ENCODE results near the gene LRRC39. TPM values are rescaled to one million over a fixed set of nuclear protein-coding genes. Genes with fewer than 3 reads are reported as not detected.
"Not testable (repeated sequence)": the region's sequence is repeated elsewhere in the genome, so short reads cannot be mapped to it uniquely, and the experiment has no call there.

Gene LRRC39
- total and polyA plus RNA-seq, 8 donors, result 0.45 to 2.9 (median 0.98) TPM; not detected in 3

GRCh38 chr1:100217834-100218233, 39.8 kb upstream of the LRRC39 start:
- no peaks in the 10 kb centered on the region for H3K27me3 ChIP-seq
- peak overlapping the region in 1 of 5 donors; percentile 24 for H3K27ac ChIP-seq
- no peaks in the 10 kb centered on the region for H3K4me1 ChIP-seq
- H3K9me3 ChIP-seq, result no peaks in the 10 kb centered on the region
- intact Hi-C loops (cut with DNase I; ENCODE audit: low total_unique reads), result no loop called here
- TF ChIP-seq CTCF (IDR thresholded peaks at IDR 0.05), result no peak
- no peak for TF ChIP-seq POLR2A (IDR thresholded peaks at IDR 0.05)
- TF ChIP-seq POLR2AphosphoS5 (IDR thresholded peaks at IDR 0.05), result no peak
- no peak for TF ChIP-seq EP300 (IDR thresholded peaks at IDR 0.05)
- DNase-seq, result peak in 1 of 2 donors; percentile 45
- WGBS, 5 donors, result 30 to 77% (median 50%) methylated on average over 2 of the region's 2 CpGs
- peaks cover 22 to 68% (median 57%) of the 10 kb centered on the region in 4 donors for H3K36me3 ChIP-seq
- H3K4me3 ChIP-seq, result no peak overlapping the region

DNA sequence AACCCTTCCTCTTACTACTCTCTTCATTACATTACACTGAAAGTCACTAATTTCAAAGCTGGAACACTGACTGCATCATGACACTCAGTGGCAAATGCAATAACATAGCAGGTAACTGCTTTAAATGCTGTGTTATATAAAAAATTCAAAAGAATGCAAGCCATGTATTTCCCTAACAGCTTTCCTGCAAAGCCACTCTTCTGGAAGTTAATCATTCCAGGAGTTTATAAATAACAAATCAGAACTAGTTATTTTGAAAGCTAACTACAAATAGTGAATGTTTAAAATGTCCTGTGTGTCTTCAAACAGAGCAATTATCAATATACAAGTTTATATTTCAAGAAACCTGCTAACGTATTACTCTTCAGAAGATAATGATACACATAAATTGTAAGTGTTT, 37.0 kb upstream of the LRRC39 start:
- intact Hi-C loops (cut with DNase I; ENCODE audit: low total_unique reads), result no loop called here
- H3K9me3 ChIP-seq, result no peaks in the 10 kb centered on the region
- peaks cover 29 to 95% (median 83%) of the 10 kb centered on the region in 4 donors for H3K36me3 ChIP-seq

GRCh38 chr1:100213141-100213540, 35.1 kb upstream of the LRRC39 start:
- intact Hi-C loops (cut with DNase I; ENCODE audit: low total_unique reads), result no loop called here
- no peaks in the 10 kb centered on the region for H3K27me3 ChIP-seq
- peaks cover 29 to 97% (median 90%) of the 10 kb centered on the region in 4 donors for H3K36me3 ChIP-seq
- WGBS, 5 donors, result 96 to 98% (median 98%) methylated on average over 15 to 37 of the region's 37 CpGs
- TF ChIP-seq CTCF (IDR thresholded peaks at IDR 0.05), result no peak
- no peak for TF ChIP-seq EP300 (IDR thresholded peaks at IDR 0.05)
- TF ChIP-seq POLR2A (IDR thresholded peaks at IDR 0.05), result no peak
- no peak for TF ChIP-seq POLR2AphosphoS5 (IDR thresholded peaks at IDR 0.05)
- H3K9me3 ChIP-seq, result no peaks in the 10 kb centered on the region
- H3K27ac ChIP-seq, result no peak overlapping the region
- H3K4me3 ChIP-seq, result no peak overlapping the region
- no peaks in the 10 kb centered on the region for H3K4me1 ChIP-seq
- DNase-seq, result no peak

More for the DNA sequence above, 37.0 kb upstream of the LRRC39 start:
- no peak for DNase-seq
- WGBS, 5 donors, result 69 to 79% (median 75%) methylated on average over 1 of the region's 1 CpG
- H3K27ac ChIP-seq, result no peak overlapping the region
- TF ChIP-seq POLR2A (IDR thresholded peaks at IDR 0.05) (no peak), CTCF (IDR thresholded peaks at IDR 0.05) (no peak), POLR2AphosphoS5 (IDR thresholded peaks at IDR 0.05) (no peak), EP300 (IDR thresholded peaks at IDR 0.05) (no peak)
- no peaks in the 10 kb centered on the region for H3K4me1 ChIP-seq
- no peaks in the 10 kb centered on the region for H3K27me3 ChIP-seq
- no peak overlapping the region for H3K4me3 ChIP-seq

DNA sequence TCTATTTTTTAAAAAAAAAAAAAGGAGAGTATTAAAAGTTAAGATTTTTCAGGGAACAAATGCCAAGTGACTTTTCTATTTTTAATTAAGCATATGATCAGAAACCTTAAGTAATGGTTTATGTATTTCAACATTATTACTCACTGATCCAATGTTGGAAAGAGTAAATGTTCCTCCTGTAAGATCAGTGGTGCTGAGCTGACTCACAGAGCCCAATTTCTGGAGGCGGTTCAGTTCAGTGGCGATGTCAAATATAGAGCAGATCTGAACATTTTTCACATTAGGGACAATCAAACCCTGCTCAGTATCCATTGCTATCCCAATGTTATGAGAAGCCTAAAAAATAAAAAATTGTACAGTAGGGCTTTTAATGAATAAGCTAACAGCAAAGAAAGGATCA, 28.2 kb upstream of the LRRC39 start:
- no peak for DNase-seq
- intact Hi-C loops (cut with DNase I; ENCODE audit: low total_unique reads), result no loop called here
- peaks cover 8 to 100% (median 93%) of the 10 kb centered on the region in 4 donors for H3K36me3 ChIP-seq
- TF ChIP-seq POLR2AphosphoS5 (IDR thresholded peaks at IDR 0.05), result no peak
- no peak for TF ChIP-seq POLR2A (IDR thresholded peaks at IDR 0.05)
- TF ChIP-seq CTCF (IDR thresholded peaks at IDR 0.05), result no peak
- TF ChIP-seq EP300 (IDR thresholded peaks at IDR 0.05), result no peak
- H3K27ac ChIP-seq, result no peak overlapping the region
- no peaks in the 10 kb centered on the region for H3K27me3 ChIP-seq
- 98 to 100% (median 99%) methylated on average over 2 of the region's 2 CpGs for WGBS, 5 donors
- H3K4me3 ChIP-seq, result no peak overlapping the region
- peaks cover 0 to 8% (median 3%) of the 10 kb centered on the region in 4 donors for H3K9me3 ChIP-seq
- H3K4me1 ChIP-seq, result peaks cover 0 to 5% (median 0%) of the 10 kb centered on the region in 4 donors

- intact Hi-C loops (cut with DNase I; ENCODE audit: low total_unique reads), result not testable (repeated sequence)
- H3K36me3 ChIP-seq, result peaks cover 8 to 100% (median 94%) of the 10 kb centered on the region in 4 donors
Measured at GRCh38 chr1:100205593-100205992, 27.5 kb upstream of the LRRC39 start.

GRCh38 chr1:100205103-100205502, 27.0 kb upstream of the LRRC39 start:
- peaks cover 12 to 100% (median 94%) of the 10 kb centered on the region in 4 donors for H3K36me3 ChIP-seq
- H3K4me1 ChIP-seq; H3K27me3 ChIP-seq; H3K4me3 ChIP-seq; DNase-seq; H3K27ac ChIP-seq; intact Hi-C loops (cut with DNase I; ENCODE audit: low total_unique reads); H3K9me3 ChIP-seq: not testable (repeated sequence)
- WGBS, 5 donors, result 96 to 100% (median 97%) methylated on average over 2 of the region's 2 CpGs

More at GRCh38 chr1:100205593-100205992, 27.5 kb upstream of the LRRC39 start:
- H3K4me1 ChIP-seq, H3K9me3 ChIP-seq, DNase-seq, H3K27ac ChIP-seq, H3K4me3 ChIP-seq, H3K27me3 ChIP-seq: not testable (repeated sequence)
- whole genome bisulfite sequencing, 5 donors, result 94 to 99% (median 96%) methylated on average over 2 of the region's 2 CpGs

GRCh38 chr1:100202703-100203102, 24.6 kb upstream of the LRRC39 start:
- not testable (repeated sequence) for H3K27ac ChIP-seq
- 72 to 78% (median 75%) methylated on average over 2 of the region's 2 CpGs for WGBS, 5 donors

DNA sequence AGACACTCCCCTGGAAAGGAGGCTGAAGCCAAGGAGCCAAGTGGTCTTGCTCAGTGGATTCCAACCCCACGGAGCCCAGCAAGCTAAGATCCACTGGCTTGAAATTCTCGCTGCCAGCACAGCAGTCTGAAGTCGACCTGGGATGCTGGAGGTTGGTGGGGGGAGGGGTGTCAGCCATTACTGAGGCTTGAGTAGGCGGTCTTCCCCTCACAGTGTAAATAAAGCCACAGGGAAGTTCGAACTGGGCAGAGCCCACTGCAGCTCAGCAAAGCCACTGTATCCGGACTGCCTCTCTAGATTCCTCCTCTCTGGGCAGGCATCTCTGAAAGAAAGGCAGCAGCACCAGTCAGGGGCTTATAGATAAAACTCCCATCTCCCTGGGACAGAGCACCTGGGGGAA, 22.0 kb upstream of the LRRC39 start:
- intact Hi-C loops (cut with DNase I; ENCODE audit: low total_unique reads); H3K4me1 ChIP-seq; H3K9me3 ChIP-seq; DNase-seq; H3K27me3 ChIP-seq; H3K27ac ChIP-seq; H3K4me3 ChIP-seq: not testable (repeated sequence)
- peaks cover 18 to 99% (median 86%) of the 10 kb centered on the region in 4 donors for H3K36me3 ChIP-seq
- WGBS, 5 donors, result 67 to 93% (median 72%) methylated on average over 3 to 6 of the region's 6 CpGs

More at GRCh38 chr1:100202703-100203102, 24.6 kb upstream of the LRRC39 start:
- intact Hi-C loops (cut with DNase I; ENCODE audit: low total_unique reads); H3K9me3 ChIP-seq; DNase-seq; H3K4me3 ChIP-seq; H3K4me1 ChIP-seq; H3K27me3 ChIP-seq: not testable (repeated sequence)
- H3K36me3 ChIP-seq, result peaks cover 20 to 99% (median 91%) of the 10 kb centered on the region in 4 donors

All from stomach (tissue), 9 donors.